Fibroblast of lung (primary cell): Measurements from ENCODE around the gene PTOV1.

ENCODE experiments used
- EZH2 ChIP-seq: IDR thresholded peaks from 2 replicates; pipeline ENCODE4 v1.5.1; 2012; ENCODE audit warnings: low read length, control low read depth, mild to moderate bottlenecking; ENCODE audit errors: missing control alignments
- TF ChIP-seq, protein P1 (sequence below), 2 donors: IDR thresholded peaks in 1 of 2; conservative IDR thresholded peaks in 1 of 2; 1 replicate in 1 of 2; 2 replicates in 1 of 2; pipeline ENCODE4 v1.5.1; 2011 to 2012; ENCODE audit warnings: low read length in 2 of 2, control low read depth in 1 of 2, inconsistent platforms in 1 of 2, low read depth in 1 of 2, mild to moderate bottlenecking in 1 of 2

DNA sequence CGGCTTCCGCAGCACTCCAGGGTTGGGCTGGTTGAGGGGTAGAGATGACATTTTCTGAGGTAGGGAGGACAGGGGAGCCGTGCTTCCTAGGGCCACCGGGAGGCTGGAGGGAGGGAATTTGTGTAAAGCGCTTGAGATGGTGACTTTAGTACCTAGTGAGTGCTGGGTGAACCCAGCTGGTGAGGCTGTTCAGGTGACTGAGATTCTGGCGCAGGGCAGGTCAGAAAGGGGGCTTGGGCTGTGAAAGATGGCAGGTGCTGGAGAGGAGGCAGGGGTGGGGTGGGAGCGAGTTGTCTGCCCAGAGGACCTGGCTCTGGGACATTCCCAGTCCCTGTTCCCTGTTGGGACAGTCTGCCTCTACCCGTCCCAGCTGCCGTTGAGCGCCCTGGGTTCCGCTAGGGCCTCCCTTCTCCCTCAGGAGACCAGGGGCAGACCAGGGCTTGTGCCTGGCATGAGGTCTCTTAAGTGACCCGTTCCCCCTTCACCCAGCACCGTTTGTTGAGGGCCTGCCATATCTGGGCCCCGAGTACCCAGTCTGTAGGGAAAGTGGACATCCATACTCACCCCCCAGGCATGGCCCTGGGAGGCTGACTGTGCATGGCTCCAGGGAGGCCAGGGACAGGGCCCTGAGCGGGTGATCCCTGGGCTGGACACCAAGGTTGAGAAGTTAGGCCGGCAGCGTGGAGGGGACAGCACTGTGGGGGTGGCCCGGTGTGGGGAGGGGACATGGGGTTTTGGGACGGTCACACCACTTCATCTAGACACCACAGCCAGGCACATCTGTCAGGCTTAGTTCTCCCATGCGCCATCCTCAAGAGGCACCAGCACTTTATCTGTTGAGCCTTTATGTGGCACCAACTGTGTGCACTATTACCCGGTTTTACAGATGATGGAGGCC is 5.0 kb downstream of the PTOV1 start:
- TF ChIP-seq, protein P1, sequence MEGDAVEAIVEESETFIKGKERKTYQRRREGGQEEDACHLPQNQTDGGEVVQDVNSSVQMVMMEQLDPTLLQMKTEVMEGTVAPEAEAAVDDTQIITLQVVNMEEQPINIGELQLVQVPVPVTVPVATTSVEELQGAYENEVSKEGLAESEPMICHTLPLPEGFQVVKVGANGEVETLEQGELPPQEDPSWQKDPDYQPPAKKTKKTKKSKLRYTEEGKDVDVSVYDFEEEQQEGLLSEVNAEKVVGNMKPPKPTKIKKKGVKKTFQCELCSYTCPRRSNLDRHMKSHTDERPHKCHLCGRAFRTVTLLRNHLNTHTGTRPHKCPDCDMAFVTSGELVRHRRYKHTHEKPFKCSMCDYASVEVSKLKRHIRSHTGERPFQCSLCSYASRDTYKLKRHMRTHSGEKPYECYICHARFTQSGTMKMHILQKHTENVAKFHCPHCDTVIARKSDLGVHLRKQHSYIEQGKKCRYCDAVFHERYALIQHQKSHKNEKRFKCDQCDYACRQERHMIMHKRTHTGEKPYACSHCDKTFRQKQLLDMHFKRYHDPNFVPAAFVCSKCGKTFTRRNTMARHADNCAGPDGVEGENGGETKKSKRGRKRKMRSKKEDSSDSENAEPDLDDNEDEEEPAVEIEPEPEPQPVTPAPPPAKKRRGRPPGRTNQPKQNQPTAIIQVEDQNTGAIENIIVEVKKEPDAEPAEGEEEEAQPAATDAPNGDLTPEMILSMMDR (conservative IDR thresholded peaks at IDR 0.05 in 1 of 2, IDR thresholded peaks at IDR 0.05 in 1 of 2; ENCODE audit: low read depth in 1 of 2, low read length in 2 of 2): no peak
- no peak for TF ChIP-seq EZH2
